ENCODE results near the gene TCF3. TPM values are rescaled to one million over a fixed set of nuclear protein-coding genes. Genes with fewer than 3 reads are reported as not detected.

TCF3 gene
- total and polyA plus RNA-seq, 2 donors (not counting 3 experiments of a cell fraction or from before 2014, with no cell fraction given), result 147 to 193 TPM

DNA sequence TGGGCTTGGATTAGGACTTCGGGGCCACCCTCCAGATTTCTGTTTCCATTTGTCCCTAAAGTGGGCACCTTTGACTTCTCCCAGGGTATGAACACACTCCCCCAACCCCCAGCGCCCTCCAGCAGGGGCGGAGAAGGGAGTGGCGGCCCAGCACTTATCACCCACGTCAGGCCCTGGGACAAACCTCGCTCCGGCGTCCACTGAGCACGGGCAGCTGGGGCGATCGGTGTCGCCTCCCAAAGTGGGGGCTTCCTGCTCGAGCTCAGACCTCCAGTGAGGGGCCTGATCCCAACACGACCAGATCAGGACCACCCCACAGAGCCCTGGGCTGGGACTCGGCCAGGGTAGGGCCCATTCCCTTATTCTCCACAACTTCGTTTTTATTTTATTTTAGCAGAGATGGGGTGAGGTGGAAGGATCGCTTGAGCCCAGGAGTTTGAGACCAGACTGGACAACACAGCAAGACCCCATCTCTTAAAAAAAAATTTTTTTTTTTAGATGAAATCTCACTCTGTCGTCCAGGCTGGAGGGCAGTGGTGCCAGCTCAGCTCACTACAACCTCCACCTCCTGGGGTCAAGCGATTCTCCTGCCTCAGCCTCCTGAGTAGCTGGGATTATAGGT is 3.7 kb upstream of the TCF3 start:
- Histone ChIP-seq H3K79me2 (ENCODE audit: control insufficient read depth, insufficient read depth, low read length) (peaks cover 5% of the 10 kb centered on the region), H4K20me1 (replicated peaks; ENCODE audit: control insufficient read depth, extremely low read depth, insufficient read depth, low read length) (no peaks in the 10 kb centered on the region), H3K4me1 (ENCODE audit: control insufficient read depth, extremely low read depth, insufficient read depth, low read length) (no peaks in the 10 kb centered on the region), H3K9me3 (replicated peaks; ENCODE audit: control insufficient read depth, insufficient read depth, low read length) (no peaks in the 10 kb centered on the region), H3K27ac (ENCODE audit: insufficient read depth, low read depth, low read length) (no peak overlapping the region), H3K36me3 (ENCODE audit: control insufficient read depth in 2 of 2, extremely low read depth in 1 of 2, insufficient read depth in 2 of 2, low read length in 2 of 2) (no peaks in the 10 kb centered on the region), H2AFZ (ENCODE audit: low read depth, low read length) (no peak overlapping the region), H3K27me3 (ENCODE audit: control insufficient read depth in 2 of 2, insufficient read depth in 2 of 2, low read length in 2 of 2) (no peaks in the 10 kb centered on the region), H3K4me2 (ENCODE audit: insufficient read depth, low read length) (no peak overlapping the region), H3K9me1 (replicated peaks; ENCODE audit: control insufficient read depth, extremely low read depth, insufficient read depth, low read length) (no peaks in the 10 kb centered on the region), H3K9ac (replicated peaks; ENCODE audit: extremely low read depth, insufficient read depth, low read length) (no peak overlapping the region), H3K4me3 (replicated peaks in 1 of 3; ENCODE audit: insufficient read depth in 1 of 3, low read depth in 1 of 3, low read length in 3 of 3) (no peak overlapping the region)
- no peak for TF ChIP-seq JUN (IDR thresholded peaks at IDR 0.05; ENCODE audit: borderline replicate concordance, insufficient read depth, insufficient read length, low read depth)
- TF ChIP-seq, protein P1, sequence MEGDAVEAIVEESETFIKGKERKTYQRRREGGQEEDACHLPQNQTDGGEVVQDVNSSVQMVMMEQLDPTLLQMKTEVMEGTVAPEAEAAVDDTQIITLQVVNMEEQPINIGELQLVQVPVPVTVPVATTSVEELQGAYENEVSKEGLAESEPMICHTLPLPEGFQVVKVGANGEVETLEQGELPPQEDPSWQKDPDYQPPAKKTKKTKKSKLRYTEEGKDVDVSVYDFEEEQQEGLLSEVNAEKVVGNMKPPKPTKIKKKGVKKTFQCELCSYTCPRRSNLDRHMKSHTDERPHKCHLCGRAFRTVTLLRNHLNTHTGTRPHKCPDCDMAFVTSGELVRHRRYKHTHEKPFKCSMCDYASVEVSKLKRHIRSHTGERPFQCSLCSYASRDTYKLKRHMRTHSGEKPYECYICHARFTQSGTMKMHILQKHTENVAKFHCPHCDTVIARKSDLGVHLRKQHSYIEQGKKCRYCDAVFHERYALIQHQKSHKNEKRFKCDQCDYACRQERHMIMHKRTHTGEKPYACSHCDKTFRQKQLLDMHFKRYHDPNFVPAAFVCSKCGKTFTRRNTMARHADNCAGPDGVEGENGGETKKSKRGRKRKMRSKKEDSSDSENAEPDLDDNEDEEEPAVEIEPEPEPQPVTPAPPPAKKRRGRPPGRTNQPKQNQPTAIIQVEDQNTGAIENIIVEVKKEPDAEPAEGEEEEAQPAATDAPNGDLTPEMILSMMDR (IDR thresholded peaks at IDR 0.05; ENCODE audit: extremely low read depth in 1 of 2, insufficient read depth in 1 of 2, low read depth in 1 of 2, low read length in 2 of 2), result no peak
- TF ChIP-seq GATA2 (IDR thresholded peaks at IDR 0.05; ENCODE audit: insufficient read depth, insufficient read length, low read depth, low read length), result no peak
- TF ChIP-seq, protein P2, sequence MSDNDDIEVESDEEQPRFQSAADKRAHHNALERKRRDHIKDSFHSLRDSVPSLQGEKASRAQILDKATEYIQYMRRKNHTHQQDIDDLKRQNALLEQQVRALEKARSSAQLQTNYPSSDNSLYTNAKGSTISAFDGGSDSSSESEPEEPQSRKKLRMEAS (IDR thresholded peaks at IDR 0.05; ENCODE audit: insufficient read depth, insufficient read length), result no peak
- no peak for TF ChIP-seq MYC (IDR thresholded peaks at IDR 0.05; ENCODE audit: low read depth, low read length)
- no peak for TF ChIP-seq POLR2AphosphoS5 (IDR thresholded peaks at IDR 0.05; ENCODE audit: insufficient read depth, low read depth, low read length)
- TF ChIP-seq EZH2 (IDR thresholded peaks at IDR 0.05; ENCODE audit: borderline replicate concordance, low read depth, low read length, severe bottlenecking), result no peak
- no peak for TF ChIP-seq FOS (IDR thresholded peaks at IDR 0.05; ENCODE audit: borderline replicate concordance, insufficient read depth, low read length)
- TF ChIP-seq POLR2A (IDR thresholded peaks at IDR 0.05; ENCODE audit: low read depth, low read length), result no peak
- dilution Hi-C loops (cut with MboI; ENCODE audit: extremely low pct_ligation_motif_present, low sequenced_read_pairs), result no loop called here
- FAIRE-seq, result no peak
- CTCF ChIA-PET, result interaction anchor here (2.0 kb wide), 1 partner anchor 16 kb away, joined by 10 read pairs; no protein-coding TSS in a partner anchor
- POLR2A ChIA-PET, result no interaction called here
- no TSS peak for BruUV-seq (replicated peaks)
- no peak for DNase-seq (ENCODE audit: low read depth, low spot score)
- intact Hi-C loops (cut with micrococcal nuclease), result no loop called here
